Measurements from ENCODE around the gene C1orf232.

The C1orf232 gene

GRCh38 chr1:26168410-26169197, at the start of gene C1orf232:
TSS of gene C1orf232 (minus strand) at chr1:26168963. CDS start at chr1:26168499, 464 bp downstream.
- no peak for DNase-seq
- ATAC-seq = no peak

- ATAC-seq (no peak), DNase-seq (no peak)
Measured at GRCh38 chr1:26215246-26215645, 46.5 kb upstream of the C1orf232 start.

GRCh38 chr1:26213335-26213905, 44.7 kb upstream of the C1orf232 start:
- no peak for DNase-seq
- no peak for ATAC-seq

- ATAC-seq = no peak
- no peak for DNase-seq
Measured at GRCh38 chr1:26212726-26213125, 44.0 kb upstream of the C1orf232 start.

- DNase-seq (no peak), ATAC-seq (no peak)
Measured at GRCh38 chr1:26210147-26210870, 41.5 kb upstream of the C1orf232 start.

GRCh38 chr1:26203642-26204318, 35.0 kb upstream of the C1orf232 start:
- ATAC-seq (no peak), DNase-seq (no peak)

- ATAC-seq = no peak
- DNase-seq = no peak
Measured at GRCh38 chr1:26200413-26200812, 31.6 kb upstream of the C1orf232 start.

- ATAC-seq (no peak), DNase-seq (no peak)
Measured at GRCh38 chr1:26197813-26198212, 29.1 kb upstream of the C1orf232 start.

- ATAC-seq (no peak), DNase-seq (no peak)
Measured at GRCh38 chr1:26197301-26197700, 28.5 kb upstream of the C1orf232 start.

GRCh38 chr1:26195805-26196204, 27.0 kb upstream of the C1orf232 start:
- ATAC-seq (no peak), DNase-seq (no peak)

GRCh38 chr1:26191739-26192138, 23.0 kb upstream of the C1orf232 start:
- ATAC-seq (peak; percentile 66), DNase-seq (peak; percentile 26)

- ATAC-seq (no peak), DNase-seq (no peak)
Measured at GRCh38 chr1:26190373-26190987, 21.7 kb upstream of the C1orf232 start, which contains the start of gene CATSPER4. TSS of gene CATSPER4 (plus strand) at chr1:26190602. CDS start at chr1:26190628, 26 bp downstream.

GRCh38 chr1:26189751-26190275, 21.1 kb upstream of the C1orf232 start:
- no peak for ATAC-seq
- DNase-seq = no peak

GRCh38 chr1:26189331-26189730, 20.6 kb upstream of the C1orf232 start:
- ATAC-seq = no peak
- DNase-seq = no peak

GRCh38 chr1:26188477-26188876, 19.7 kb upstream of the C1orf232 start:
- no peak for DNase-seq

GRCh38 chr1:26187882-26188281, 19.1 kb upstream of the C1orf232 start:
- ATAC-seq = no peak
- DNase-seq = no peak

More at GRCh38 chr1:26188477-26188876, 19.7 kb upstream of the C1orf232 start:
- ATAC-seq = no peak

GRCh38 chr1:26184883-26185282, 16.1 kb upstream of the C1orf232 start:
- DNase-seq = no peak
- ATAC-seq = no peak

- ATAC-seq = no peak
- DNase-seq = no peak
Measured at GRCh38 chr1:26184086-26184485, 15.3 kb upstream of the C1orf232 start.

- ATAC-seq (no peak), DNase-seq (no peak)
Measured at GRCh38 chr1:26182383-26182696, 13.6 kb upstream of the C1orf232 start.

GRCh38 chr1:26181586-26182382, 13.0 kb upstream of the C1orf232 start:
- ATAC-seq (peak; percentile 88), DNase-seq (no peak)

- DNase-seq (no peak), ATAC-seq (no peak)
Measured at GRCh38 chr1:26180010-26180506, 11.3 kb upstream of the C1orf232 start.

Data from stimulated activated naive CD8-positive, alpha-beta T cell treated with anti-CD3 and anti-CD28 coated beads, Interleukin-15, Interleukin-2, amounts not matched to agents 100 U/mL and 50 U/mL, for 24 hours (primary cell).